Prostate gland (tissue), 2 donors: ENCODE measurements around the gene SMPD4. TPM values are rescaled to one million over a fixed set of nuclear protein-coding genes. Genes with fewer than 3 reads are reported as not detected.

Experiments
- DNase-seq: peaks from one replicate; pipeline ENCODE4 v3.0.0-alpha.2; 2019; ENCODE audit warnings: low spot score
- H3K27ac ChIP-seq, 2 donors: fragments of 200-600 bp; sonication (generic); 2 replicates each; pipeline ENCODE4 v1.5.1; 2017 to 2019
- H3K27me3 ChIP-seq: fragments of 200-600 bp; sonication (generic); replicated peaks from 2 replicates; pipeline ENCODE4 v1.5.1; 2019; ENCODE audit not compliant: insufficient read depth
- H3K36me3 ChIP-seq, 2 donors: fragments of 200-600 bp; sonication (generic); 1 replicate in 1 of 2; 2 replicates in 1 of 2; pipeline versions ENCODE4 v1.5.1 to v1.8.1; 2017 to 2019
- H3K4me1 ChIP-seq: fragments of 200-600 bp; sonication (generic); replicated peaks from 2 replicates; pipeline ENCODE4 v1.5.1; 2019
- H3K4me3 ChIP-seq, 2 donors: fragments of 200-600 bp; sonication (generic); 2 replicates each; pipeline ENCODE4 v1.5.1; 2017 to 2019
- H3K9me3 ChIP-seq: fragments of 200-600 bp; sonication (generic); 2 replicates; pipeline ENCODE4 v1.5.1; 2017
- CTCF ChIP-seq, 4 experiments: fragments of 200-600 bp in 2 of 4; fragments of 450-650 bp in 2 of 4; sonication (generic) in 2 of 4; IDR thresholded peaks; 1 replicate in 3 of 4; 2 replicates in 1 of 4; pipeline ENCODE4 v1.5.1; 2016 to 2019; ENCODE audit warnings: antibody characterized with exemption in 4 of 4, mild to moderate bottlenecking in 2 of 4, moderate library complexity in 2 of 4
- POLR2A ChIP-seq: fragments of 450-650 bp; IDR thresholded peaks from one replicate; pipeline ENCODE4 v1.6.1; 2016; ENCODE audit warnings: antibody characterized with exemption, mild to moderate bottlenecking
- POLR2AphosphoS5 ChIP-seq: sonication (generic); formaldehyde crosslinking; IDR thresholded peaks from one replicate; pipeline ENCODE4 v1.6.1; 2017; ENCODE audit warnings: antibody characterized with exemption
- WGBS: methylation state at CpG from one replicate; pipeline ENCODE4 v1.1.5; 2018; 5-methylcytosine and 5-hydroxymethylcytosine counted together
- intact Hi-C: fragments of 100-400 bp; cut with DNase I; formaldehyde crosslinking; loops from one replicate; pipeline ENCODE4 v1.14.2; 2022
- total RNA-seq, 2 donors: library from RNA; depleted of rRNA; stranded (reverse); fragments of >200 nt; gene quantifications; one replicate each; pipeline ENCODE4 v1.1.0, GENCODE V29; 2016

The SMPD4 gene
- total RNA-seq, 2 donors from 2014 or later: 38.1 to 74.5 TPM

DNA sequence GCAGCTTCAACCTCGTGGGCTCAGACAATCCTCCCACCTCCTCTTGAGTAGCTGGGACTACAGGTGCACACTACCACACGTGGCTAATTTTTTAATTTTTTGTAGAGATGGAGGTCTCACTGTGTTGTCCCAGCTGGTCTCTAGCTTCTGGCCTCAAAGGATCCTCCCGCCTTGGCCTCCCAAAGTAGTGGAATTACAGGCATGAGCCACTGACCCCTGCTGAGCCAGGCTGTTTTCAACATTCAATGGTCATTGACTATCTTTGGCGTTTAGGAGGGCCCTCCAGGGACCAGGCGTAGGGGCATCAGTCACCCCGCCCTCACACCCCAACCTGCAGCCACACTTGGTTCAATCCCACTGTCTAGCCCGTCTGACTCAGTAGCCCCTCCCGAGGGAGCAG is 5.9 kb upstream of the SMPD4 start:
- Histone ChIP-seq H3K4me1 (no peaks in the 10 kb centered on the region), H3K27me3 (no peaks in the 10 kb centered on the region), H3K36me3 (no peaks in the 10 kb centered on the region), H3K4me3 (no peak overlapping the region), H3K9me3 (no peaks in the 10 kb centered on the region), H3K27ac (no peak overlapping the region)
- TF ChIP-seq POLR2A (no peak), CTCF (IDR thresholded peaks at IDR 0.05) (no peak), POLR2AphosphoS5 (no peak)
- 70% methylated on average over 8 of the region's 8 CpGs for WGBS
- DNase-seq: no peak
- intact Hi-C loops: loop anchor here (10.0 kb wide), 1 partner anchor 918 kb away; the partner anchor contains the start of gene PLEKHB2

DNA sequence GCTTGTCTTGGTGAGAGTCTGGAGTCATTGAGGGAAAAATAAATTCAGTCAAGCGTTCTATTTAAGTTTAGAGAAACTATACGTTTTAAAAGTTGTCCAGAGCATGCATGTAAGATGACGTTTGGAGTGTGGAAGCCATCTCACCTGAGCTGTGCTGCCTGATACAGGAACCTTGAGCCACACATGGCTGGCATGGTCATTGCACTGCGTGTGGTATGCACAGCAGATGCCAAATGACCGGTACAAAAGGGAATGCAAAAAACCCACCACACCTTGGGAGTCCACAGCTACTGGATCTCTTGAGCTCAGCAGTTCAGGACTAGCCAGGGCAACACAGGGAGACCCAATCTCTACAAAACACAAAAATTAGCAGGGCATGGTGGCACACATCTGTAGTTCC is 5.0 kb upstream of the SMPD4 start:
- 87% methylated on average over 5 of the region's 5 CpGs for WGBS
- intact Hi-C loops: loop anchor here (10.0 kb wide), 1 partner anchor 918 kb away; the partner anchor contains the start of gene PLEKHB2
- DNase-seq: no peak
- no peaks in the 10 kb centered on the region for H3K36me3 ChIP-seq
- no peaks in the 10 kb centered on the region for H3K27me3 ChIP-seq
- H3K9me3 ChIP-seq: no peaks in the 10 kb centered on the region
- H3K27ac ChIP-seq: no peak overlapping the region
- TF ChIP-seq CTCF (IDR thresholded peaks at IDR 0.05) (no peak), POLR2A (no peak), POLR2AphosphoS5 (no peak)
- H3K4me3 ChIP-seq: no peak overlapping the region
- no peaks in the 10 kb centered on the region for H3K4me1 ChIP-seq

DNA sequence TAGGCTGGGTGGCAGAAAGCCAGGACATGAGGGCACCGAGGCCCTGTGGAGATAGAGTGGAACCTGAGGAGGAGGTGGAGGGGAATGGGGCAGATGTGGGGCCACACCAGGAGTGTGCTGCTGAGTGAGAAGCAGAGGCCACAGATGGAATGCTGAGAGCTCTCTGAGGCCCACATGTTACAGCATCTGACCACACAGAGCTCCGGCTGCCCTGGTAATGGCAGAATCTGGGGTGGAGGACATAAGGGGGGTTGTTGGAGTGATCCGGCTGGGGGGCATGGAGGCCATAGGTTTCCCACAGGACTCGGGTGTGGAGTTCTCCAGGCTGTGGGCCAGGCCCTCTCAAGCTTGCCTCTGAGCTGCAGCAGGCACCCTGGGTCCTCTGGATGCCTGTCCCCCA is 4.5 kb upstream of the SMPD4 start:
- 90% methylated on average over 4 of the region's 4 CpGs for WGBS
- no peaks in the 10 kb centered on the region for H3K36me3 ChIP-seq
- H3K9me3 ChIP-seq: no peaks in the 10 kb centered on the region
- intact Hi-C loops: loop anchor here (10.0 kb wide), 1 partner anchor 919 kb away; the partner anchor contains the start of gene PLEKHB2
- H3K4me1 ChIP-seq: no peaks in the 10 kb centered on the region
- H3K27ac ChIP-seq: no peak overlapping the region
- no peaks in the 10 kb centered on the region for H3K27me3 ChIP-seq
- TF ChIP-seq CTCF (IDR thresholded peaks at IDR 0.05) (no peak), POLR2AphosphoS5 (no peak), POLR2A (no peak)
- DNase-seq: no peak
- H3K4me3 ChIP-seq: no peak overlapping the region

DNA sequence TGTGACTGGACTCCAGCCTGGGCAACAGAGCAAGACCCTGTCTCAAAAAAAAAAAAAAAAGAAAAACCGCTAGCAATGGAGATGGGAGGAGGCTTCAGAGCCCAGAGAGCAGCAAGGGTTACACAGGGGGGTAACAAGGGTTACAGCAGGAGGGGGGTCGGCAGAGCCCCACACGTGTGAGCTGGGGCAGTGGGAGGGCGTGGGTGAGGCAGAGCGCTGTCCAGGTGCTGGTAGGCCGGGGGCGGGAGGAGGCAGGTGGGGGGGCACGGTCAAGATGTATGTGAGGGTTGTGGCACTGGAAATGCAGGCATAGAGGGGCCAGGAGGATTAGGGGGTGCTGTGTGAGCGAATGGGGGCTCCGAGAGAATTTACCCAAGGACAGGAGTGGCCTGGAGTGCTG is 4.0 kb upstream of the SMPD4 start:
- 75% methylated on average over 10 of the region's 10 CpGs for WGBS
- Histone ChIP-seq H3K27ac (no peak overlapping the region), H3K4me3 (no peak overlapping the region), H3K9me3 (no peaks in the 10 kb centered on the region), H3K4me1 (peaks cover 3% of the 10 kb centered on the region), H3K27me3 (no peaks in the 10 kb centered on the region), H3K36me3 (no peaks in the 10 kb centered on the region)
- TF ChIP-seq CTCF (IDR thresholded peaks at IDR 0.05): no peak
- TF ChIP-seq POLR2AphosphoS5: no peak
- no peak for TF ChIP-seq POLR2A
- no peak for DNase-seq
- intact Hi-C loops: loop anchor here (10.0 kb wide), 1 partner anchor 919 kb away; the partner anchor contains the start of gene PLEKHB2
